H1 (cell line): ENCODE data around the gene TEAD4. TPM values are rescaled to one million over a fixed set of nuclear protein-coding genes. Genes with fewer than 3 reads are reported as not detected.

Source experiments
- CTCF ChIA-PET: fragments of 300-600 bp; sonication (Branson Sonifier 250); formaldehyde crosslinking; loops from one replicate; lab custom pipeline; 2021; ENCODE audit not compliant: partially characterized antibody; lab: Charles Lee
- POLR2A ChIA-PET: fragments of 300-600 bp; sonication (Branson Sonifier 250); formaldehyde crosslinking; loops from one replicate; lab custom pipeline; 2021; ENCODE audit warnings: inconsistent platforms; ENCODE audit not compliant: partially characterized antibody; lab: Charles Lee
- DNase-seq, 2 experiments: peaks; one replicate each; pipeline versions ENCODE4 v3.0.0 to v3.0.0-alpha.2; 2010 to 2022; ENCODE audit warnings: low spot score in 2 of 2, low read depth in 1 of 2, mixed read lengths in 1 of 2
- FAIRE-seq: peaks from 2 replicates; lab custom pipeline; 2011; peaks lifted over from hg19 to GRCh38; lab: Jason Lieb, UNC
- H2AFZ ChIP-seq: 2 replicates; pipeline ENCODE4 v1.8.1; 2012; ENCODE audit warnings: low read length, inconsistent platforms
- H2AK5ac ChIP-seq: 2 replicates; pipeline ENCODE4 v1.6.1; 2013; ENCODE audit warnings: low read depth, low read length
- H2BK120ac ChIP-seq: replicated peaks from 2 replicates; pipeline ENCODE3; 2013; ENCODE audit warnings: low read depth, low read length, inconsistent platforms
- H2BK12ac ChIP-seq: 2 replicates; pipeline ENCODE4 v1.6.1; 2013; ENCODE audit warnings: low read depth, low read length
- H2BK15ac ChIP-seq: 2 replicates; pipeline ENCODE4 v1.6.1; 2013; ENCODE audit warnings: low read length
- H2BK20ac ChIP-seq: 2 replicates; pipeline ENCODE4 v1.6.1; 2013; ENCODE audit warnings: low read length
- H2BK5ac ChIP-seq: 2 replicates; pipeline ENCODE4 v1.6.1; 2013; ENCODE audit warnings: low read depth, low read length
- H3K14ac ChIP-seq: 2 replicates; pipeline ENCODE4 v1.6.1; 2013; ENCODE audit warnings: inconsistent platforms; ENCODE audit not compliant: insufficient read length
- H3K18ac ChIP-seq: 2 replicates; pipeline ENCODE4 v1.6.1; 2013; ENCODE audit warnings: low read length; ENCODE audit errors: extremely low read depth
- H3K23ac ChIP-seq: 2 replicates; pipeline ENCODE4 v1.6.1; 2013; ENCODE audit warnings: inconsistent platforms; ENCODE audit not compliant: insufficient read length
- H3K23me2 ChIP-seq: 2 replicates; pipeline ENCODE4 v1.6.1; 2013; ENCODE audit warnings: low read depth, low read length
- H3K27ac ChIP-seq: 2 replicates; pipeline ENCODE4 v1.6.1; 2011; ENCODE audit warnings: low read depth, low read length, inconsistent platforms
- H3K27me3 ChIP-seq, 4 experiments: replicated peaks in 1 of 4; 1 replicate in 1 of 4; 2 replicates in 3 of 4; pipeline versions ENCODE4 v1.6.1 to v1.8.1; 2011 to 2013; ENCODE audit warnings: low read length in 3 of 4, mild to moderate bottlenecking in 3 of 4, inconsistent platforms in 2 of 4, mixed read lengths in 2 of 4, moderate library complexity in 1 of 4; ENCODE audit not compliant: control insufficient read depth in 3 of 4, insufficient read depth in 3 of 4; ENCODE audit errors: extremely low read depth in 1 of 4
- H3K36me3 ChIP-seq, 4 experiments: 2 replicates each; pipeline versions ENCODE4 v1.6.1 to v1.8.1; 2011 to 2013; ENCODE audit warnings: mild to moderate bottlenecking in 4 of 4, low read length in 3 of 4, moderate library complexity in 2 of 4, control low read depth in 1 of 4, inconsistent platforms in 1 of 4; ENCODE audit not compliant: insufficient read depth in 4 of 4, control insufficient read depth in 2 of 4
- H3K4ac ChIP-seq: replicated peaks from 2 replicates; pipeline ENCODE3; 2013; ENCODE audit warnings: low read length, low read depth, mixed read lengths, inconsistent platforms; ENCODE audit not compliant: insufficient read length
- H3K4me1 ChIP-seq, 4 experiments: replicated peaks in 1 of 4; 1 replicate in 1 of 4; 2 replicates in 3 of 4; pipeline versions ENCODE4 v1.6.1 to v1.8.1; 2011 to 2013; ENCODE audit warnings: low read length in 3 of 4, inconsistent platforms in 2 of 4, mixed read lengths in 1 of 4; ENCODE audit not compliant: insufficient read depth in 4 of 4, control insufficient read depth in 3 of 4
- H3K4me2 ChIP-seq, 2 experiments: 2 replicates each; pipeline versions ENCODE4 v1.6.1 to v1.8.1; 2011 to 2013; ENCODE audit warnings: low read depth in 2 of 2, low read length in 2 of 2, control low read depth in 1 of 2, inconsistent platforms in 1 of 2, mild to moderate bottlenecking in 1 of 2; ENCODE audit not compliant: insufficient read depth in 1 of 2
- H3K4me3 ChIP-seq, 4 experiments: fragments of 200-600, 300-600 bp in 1 of 4; sonication (generic), shearing (Covaris generic), sonication (Bioruptor Twin) in 1 of 4; 2 replicates each; pipeline versions ENCODE4 v1.5.1 to v1.8.1; 2011 to 2016; ENCODE audit warnings: low read length in 4 of 4, low read depth in 3 of 4, control low read depth in 2 of 4, inconsistent platforms in 2 of 4, mild to moderate bottlenecking in 2 of 4, mixed read lengths in 1 of 4, moderate library complexity in 1 of 4; ENCODE audit not compliant: insufficient read depth in 2 of 4; ENCODE audit errors: extremely low read depth in 1 of 4
- H3K56ac ChIP-seq: replicated peaks from 2 replicates; pipeline ENCODE3; 2013; ENCODE audit warnings: low read depth, mild to moderate bottlenecking, mixed read lengths, low read length, inconsistent platforms; ENCODE audit not compliant: insufficient read length
- H3K79me1 ChIP-seq: 2 replicates; pipeline ENCODE4 v1.6.1; 2013; ENCODE audit warnings: low read depth, low read length, control low read depth
- H3K79me2 ChIP-seq, 2 experiments: 2 replicates each; pipeline versions ENCODE4 v1.6.1 to v1.8.1; 2012 to 2013; ENCODE audit warnings: low read length in 2 of 2, mild to moderate bottlenecking in 2 of 2, inconsistent platforms in 1 of 2; ENCODE audit not compliant: insufficient read depth in 2 of 2, control insufficient read depth in 1 of 2
- H3K9ac ChIP-seq, 4 experiments: replicated peaks in 1 of 4; 1 replicate in 1 of 4; 2 replicates in 3 of 4; pipeline versions ENCODE4 v1.6.1 to v1.8.1; 2011 to 2013; ENCODE audit warnings: low read depth in 3 of 4, low read length in 3 of 4, control low read depth in 2 of 4, mild to moderate bottlenecking in 2 of 4, moderate library complexity in 2 of 4, inconsistent platforms in 1 of 4; ENCODE audit errors: extremely low read depth in 1 of 4
- H3K9me3 ChIP-seq, 2 experiments: 2 replicates each; pipeline versions ENCODE4 v1.6.1 to v1.8.1; 2012 to 2013; ENCODE audit warnings: mild to moderate bottlenecking in 2 of 2, moderate library complexity in 2 of 2, control low read depth in 1 of 2, inconsistent platforms in 1 of 2, low read depth in 1 of 2, low read length in 1 of 2, mixed read lengths in 1 of 2; ENCODE audit not compliant: insufficient read depth in 2 of 2
- H4K20me1 ChIP-seq, 2 experiments: replicated peaks in 1 of 2; 2 replicates each; pipeline versions ENCODE3 to v1.8.1; 2011 to 2013; ENCODE audit warnings: inconsistent platforms in 2 of 2, low read length in 2 of 2, mild to moderate bottlenecking in 1 of 2; ENCODE audit not compliant: insufficient read depth in 2 of 2, control insufficient read depth in 1 of 2
- H4K5ac ChIP-seq: 2 replicates; pipeline ENCODE4 v1.6.1; 2013; ENCODE audit warnings: low read length, low read depth, mixed read lengths, inconsistent platforms; ENCODE audit not compliant: insufficient read length
- H4K8ac ChIP-seq: 2 replicates; pipeline ENCODE4 v1.8.0; 2013; ENCODE audit warnings: mild to moderate bottlenecking, moderate library complexity, low read length, inconsistent platforms; ENCODE audit not compliant: insufficient read depth; ENCODE audit errors: extremely low read depth
- H4K91ac ChIP-seq: replicated peaks from 2 replicates; pipeline ENCODE3; 2013; ENCODE audit warnings: low read length, mixed read lengths, inconsistent platforms; ENCODE audit not compliant: insufficient read length
- ASH2L ChIP-seq: fragments of 200-600, 300-600 bp; sonication (generic); IDR thresholded peaks from one replicate; pipeline ENCODE4 v1.7.1; 2017; ENCODE audit warnings: low read length
- FOSL1 ChIP-seq: IDR thresholded peaks from 2 replicates; pipeline ENCODE4 v1.6.1; 2011; ENCODE audit warnings: mild to moderate bottlenecking, low read depth, low read length, moderate library complexity; ENCODE audit not compliant: insufficient read depth
- JUND ChIP-seq: IDR thresholded peaks from 2 replicates; pipeline ENCODE4 v1.6.1; 2011; ENCODE audit warnings: mild to moderate bottlenecking, improper control_type of control experiment, low read length
- PHF8 ChIP-seq: fragments of 200-600 bp; sonication (generic); conservative IDR thresholded peaks from 2 replicates; pipeline ENCODE4 v1.7.1; 2012; ENCODE audit warnings: low read depth, mild to moderate bottlenecking, inconsistent platforms, low read length, moderate library complexity
- POLR2AphosphoS5 ChIP-seq: IDR thresholded peaks from 2 replicates; pipeline ENCODE4 v1.6.1; 2011; ENCODE audit warnings: low read depth, low read length
- RBBP5 ChIP-seq: IDR thresholded peaks from 2 replicates; pipeline ENCODE4 v1.7.1; 2012; ENCODE audit warnings: low read depth, mild to moderate bottlenecking, inconsistent platforms, low read length, moderate library complexity, borderline replicate concordance
- WGBS, 2 experiments: shearing (Covaris generic) in 1 of 2; methylation state at CpG; one replicate each; pipeline versions ENCODE4 v1.1.6 to v1.1.7; 2013 to 2015; ENCODE audit warnings: low lambda C conversion rate in 2 of 2, mixed read lengths in 2 of 2, inconsistent platforms in 1 of 2, low coverage in 1 of 2, missing lambda C conversion rate in 1 of 2; ENCODE audit not compliant: insufficient replicate concordance in 2 of 2, insufficient coverage in 1 of 2, insufficient read length in 1 of 2; ENCODE audit errors: extremely low coverage in 1 of 2, missing lambda C conversion rate in 1 of 2; 5-methylcytosine and 5-hydroxymethylcytosine counted together
- polyA plus RNA-seq, 7 experiments: library from polyadenylated mRNA; depleted of rRNA in 3 of 7; stranded (reverse) in 5 of 7; unstranded in 2 of 7; fragments of >200 nt in 5 of 7; fragments of 200-250 nt in 2 of 7; gene quantifications; 1 replicate in 5 of 7; 2 replicates in 1 of 7; 4 replicates in 1 of 7; pipeline versions ENCODE4 v1.2.1 to v1.2.3, GENCODE V29; 2011 to 2013; ENCODE audit warnings: missing spikeins in 2 of 7, mixed read lengths in 2 of 7
- total RNA-seq: library from RNA; stranded (reverse); fragmentation: NEBNext Ultra II Directional; extraction: Animal tissue kit (Norgen Biotek cat#: 25700); gene quantifications from 2 replicates; pipeline ENCODE4 v1.2.1, GENCODE V29; 2021
- TF ChIP-seq, protein P1 (sequence below): IDR thresholded peaks from 2 replicates; pipeline ENCODE4 v1.6.1; 2012; ENCODE audit warnings: inconsistent platforms

Gene TEAD4
- total and polyA plus RNA-seq, 2 of the 8 experiments (the other 6 are each of a cell fraction or from before 2014, with no cell fraction given) = 56.7 to 116 TPM

DNA sequence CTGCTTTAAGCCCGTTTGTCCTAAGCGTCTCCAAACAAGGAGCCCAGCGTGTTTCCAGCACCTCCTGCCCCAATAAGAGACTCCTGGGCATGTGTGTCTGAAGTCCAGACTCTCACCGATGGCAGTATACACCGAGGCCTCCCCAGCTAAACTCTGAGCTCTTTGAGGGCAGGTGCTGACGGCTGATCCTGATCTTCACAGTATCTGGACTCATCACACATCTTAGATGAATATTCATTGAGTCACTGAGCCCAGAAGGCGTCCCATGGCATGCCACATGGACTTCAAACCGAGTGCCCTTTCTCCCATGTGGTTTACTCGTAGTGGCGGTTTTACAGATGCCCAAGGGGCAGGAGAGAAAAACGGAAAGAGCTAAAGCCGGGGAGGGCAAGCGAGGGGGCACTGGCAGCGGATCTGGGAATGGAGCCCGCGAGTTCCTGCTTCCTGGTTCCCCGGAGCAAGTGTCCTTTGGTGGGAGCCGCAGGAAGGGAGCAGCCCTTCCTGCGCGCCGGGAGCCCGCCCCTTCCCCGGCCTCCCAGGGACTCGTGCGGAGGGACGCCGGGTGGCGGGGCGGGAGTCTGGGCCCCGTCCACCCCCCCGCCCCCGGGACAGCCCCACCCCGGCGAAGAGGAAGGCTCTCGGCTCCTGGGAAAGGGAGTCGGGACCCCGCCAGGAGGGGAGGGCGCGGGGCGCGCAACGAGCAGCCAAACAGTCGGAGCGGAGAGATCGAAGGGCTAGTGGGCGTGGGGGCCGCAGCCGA, 585 bp upstream of the TEAD4 start:
- Histone ChIP-seq H3K9ac (peak overlapping the region in 3 of 4 experiments; percentile 55 to 73 (median 56); a peak in 5 of 7 replicates), H3K14ac (no peak overlapping the region), H2AFZ (peak overlapping the region; percentile 96; the same call in 1 of the 2 replicates), H4K8ac (no peak overlapping the region; the same call in 1 of the 2 replicates), H2BK120ac (peak overlapping the region; percentile 81), H3K4me1 (peaks cover 11 to 30% (median 14%) of the 10 kb centered on the region in 4 experiments), H2BK20ac (0 out of 2 replicates have a peak overlapping the region, but pooled peaks have one; percentile 1), H3K79me2 (peaks cover 10 to 38% of the 10 kb centered on the region in 2 experiments; a peak in 3 of 4 replicates), H3K23me2 (peaks cover 22% of the 10 kb centered on the region), H2AK5ac (no peak overlapping the region), H4K91ac (peak overlapping the region; percentile 90), H2BK5ac (peak overlapping the region; percentile 97; the same call in 1 of the 2 replicates), H3K23ac (no peak overlapping the region), H3K4me3 (peak overlapping the region; percentile 50 to 87 (median 66)), H3K79me1 (peaks cover 2% of the 10 kb centered on the region; the same call in 1 of the 2 replicates), H2BK12ac (peak overlapping the region; percentile 91; the same call in 1 of the 2 replicates), H3K4me2 (peak overlapping the region; percentile 91 to 99), H3K18ac (peak overlapping the region; percentile 95), H4K20me1 (peaks cover 3 to 11% of the 10 kb centered on the region in 2 experiments), H2BK15ac (peak overlapping the region; percentile 75; the same call in 1 of the 2 replicates), H3K36me3 (no peaks in the 10 kb centered on the region), H4K5ac (peak overlapping the region; percentile 85), H3K4ac (peak overlapping the region; percentile 12), H3K27me3 (peaks cover 0 to 6% (median 3%) of the 10 kb centered on the region in 4 experiments; a peak in 4 of 7 replicates), H3K56ac (peak overlapping the region; percentile 67), H3K9me3 (no peaks in the 10 kb centered on the region), H3K27ac (peak overlapping the region; percentile 39; the same call in 1 of the 2 replicates)
- ChIA-PET POLR2A (interaction anchor here (0.9 to 2.1 kb wide), 18 partner anchors 9 to 146 kb away, joined by 3 to 10 read pairs (median 4); partner anchors contain the start of gene ITFG2), CTCF (interaction anchor here (0.9 to 3.0 kb wide), 5 partner anchors 8 to 117 kb away, joined by 3 to 13 read pairs (median 6); no protein-coding TSS in a partner anchor)
- FAIRE-seq (no peak), DNase-seq (peak in 1 of 2 experiments; percentile 79)
- WGBS, 2 experiments = 3% methylated on average over 30 of the region's 48 CpGs; no CpG with 5 or more reads in 1 of the 2 experiments
- TF ChIP-seq, protein P1, sequence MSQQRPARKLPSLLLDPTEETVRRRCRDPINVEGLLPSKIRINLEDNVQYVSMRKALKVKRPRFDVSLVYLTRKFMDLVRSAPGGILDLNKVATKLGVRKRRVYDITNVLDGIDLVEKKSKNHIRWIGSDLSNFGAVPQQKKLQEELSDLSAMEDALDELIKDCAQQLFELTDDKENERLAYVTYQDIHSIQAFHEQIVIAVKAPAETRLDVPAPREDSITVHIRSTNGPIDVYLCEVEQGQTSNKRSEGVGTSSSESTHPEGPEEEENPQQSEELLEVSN = peak; percentile 78
- TF ChIP-seq POLR2AphosphoS5 = 0 out of 2 replicates have a peak, but pooled peaks have one; percentile 34
- TF ChIP-seq ASH2L = peak; percentile 46
- peak; percentile 59; the same call in 1 of the 2 replicates for TF ChIP-seq RBBP5
- no peak for TF ChIP-seq JUND
- TF ChIP-seq PHF8 = peak; percentile 12; the same call in 1 of the 2 replicates
- no peak for TF ChIP-seq FOSL1
